ENCODE data around the gene CCDC171.

CCDC171 gene

DNA sequence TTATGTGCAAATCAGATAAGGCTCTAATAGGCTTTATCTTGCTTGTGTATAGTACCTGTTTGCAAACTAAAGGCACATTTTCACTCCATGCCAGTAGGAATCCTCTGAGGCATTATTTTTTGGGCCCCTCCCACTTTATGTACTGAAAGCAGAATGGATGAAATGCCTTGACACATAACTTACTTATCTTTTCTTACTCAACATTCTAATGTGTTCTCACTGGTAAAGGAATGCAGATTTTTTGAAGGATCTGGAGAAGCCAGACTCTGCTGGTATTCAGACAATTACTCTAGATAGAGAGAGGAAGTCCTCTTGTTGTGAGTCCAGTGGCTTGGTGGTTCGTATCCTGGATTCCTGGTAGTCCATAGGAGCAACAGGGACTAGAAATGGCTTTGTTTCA, 336.7 kb downstream of the CCDC171 start:
- DNase-seq: no peak

DNA sequence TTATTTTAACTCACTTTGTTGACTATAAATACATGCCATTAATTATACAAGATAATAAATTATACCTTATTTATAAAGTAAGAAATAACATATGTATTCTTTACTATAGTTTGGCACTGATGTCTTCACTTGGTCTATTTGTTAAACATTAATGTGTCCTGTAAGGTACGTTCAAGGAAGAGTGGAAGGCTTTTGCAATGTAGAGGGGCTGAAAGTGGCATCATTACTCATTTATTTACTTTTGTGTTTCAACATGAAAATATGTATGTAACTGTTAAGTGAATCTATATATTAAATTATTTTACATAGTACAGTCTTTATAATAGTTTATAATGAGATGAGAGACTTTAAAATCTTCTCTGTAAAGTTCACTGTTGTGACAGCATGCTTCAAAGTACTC, 348.7 kb downstream of the CCDC171 start:
- DNase-seq: no peak

DNA sequence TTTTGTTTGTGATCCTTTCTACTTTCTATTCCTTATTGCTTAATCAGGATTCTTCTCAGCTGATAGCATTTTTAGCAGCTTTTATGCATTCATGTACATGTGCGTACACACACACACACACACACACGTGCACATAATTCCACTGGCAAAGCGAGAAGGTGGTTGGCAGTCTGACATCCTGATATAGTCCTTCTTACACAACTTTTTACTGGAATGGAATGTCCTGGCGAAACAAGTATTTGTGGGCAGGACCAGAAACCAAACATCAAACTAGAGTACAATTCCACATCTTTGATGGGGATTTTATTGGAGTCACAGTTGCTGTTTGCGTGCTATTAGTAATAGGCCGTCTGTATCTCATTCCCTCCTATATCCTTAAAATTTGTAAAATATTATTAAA, 356.5 kb downstream of the CCDC171 start:
- DNase-seq: no peak

DNA sequence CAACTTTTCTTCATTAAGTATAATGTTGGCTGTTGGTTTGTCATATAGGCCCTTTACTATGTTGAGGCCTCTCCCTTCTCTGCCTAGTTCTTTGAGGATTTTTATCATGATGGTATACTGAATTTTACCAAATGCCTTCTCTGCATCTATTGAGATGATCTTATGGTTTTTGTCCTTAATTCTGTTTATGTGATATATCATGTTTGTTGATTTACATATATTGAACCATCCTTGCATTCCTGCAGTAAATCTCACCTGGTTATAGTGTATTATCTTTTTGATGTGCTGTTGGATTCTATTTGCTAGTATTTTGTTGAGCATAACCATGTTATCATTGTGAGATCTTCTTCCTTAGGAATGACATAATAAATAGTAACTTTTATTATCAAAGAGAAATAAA, 362.9 kb downstream of the CCDC171 start:
- DNase-seq: no peak

DNA sequence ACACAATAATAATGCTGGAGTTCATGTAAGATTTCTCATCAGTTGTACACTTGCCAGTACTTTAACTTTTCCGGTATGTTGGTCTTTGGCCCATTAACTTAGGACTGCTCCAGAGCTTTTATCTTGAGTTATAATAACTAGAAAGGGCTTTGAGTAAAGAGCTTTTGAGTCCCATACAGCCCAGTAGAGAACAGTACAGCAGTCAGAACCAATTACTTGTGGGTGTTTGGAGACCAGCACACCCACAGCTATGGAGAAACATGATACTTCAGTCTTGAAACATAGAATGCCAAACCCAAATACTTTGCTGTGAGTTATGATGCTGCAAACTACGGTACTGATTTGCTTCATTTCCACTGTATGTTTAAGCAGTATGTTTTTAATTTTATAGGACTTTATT, 374.3 kb downstream of the CCDC171 start:
- no peak for DNase-seq

DNA sequence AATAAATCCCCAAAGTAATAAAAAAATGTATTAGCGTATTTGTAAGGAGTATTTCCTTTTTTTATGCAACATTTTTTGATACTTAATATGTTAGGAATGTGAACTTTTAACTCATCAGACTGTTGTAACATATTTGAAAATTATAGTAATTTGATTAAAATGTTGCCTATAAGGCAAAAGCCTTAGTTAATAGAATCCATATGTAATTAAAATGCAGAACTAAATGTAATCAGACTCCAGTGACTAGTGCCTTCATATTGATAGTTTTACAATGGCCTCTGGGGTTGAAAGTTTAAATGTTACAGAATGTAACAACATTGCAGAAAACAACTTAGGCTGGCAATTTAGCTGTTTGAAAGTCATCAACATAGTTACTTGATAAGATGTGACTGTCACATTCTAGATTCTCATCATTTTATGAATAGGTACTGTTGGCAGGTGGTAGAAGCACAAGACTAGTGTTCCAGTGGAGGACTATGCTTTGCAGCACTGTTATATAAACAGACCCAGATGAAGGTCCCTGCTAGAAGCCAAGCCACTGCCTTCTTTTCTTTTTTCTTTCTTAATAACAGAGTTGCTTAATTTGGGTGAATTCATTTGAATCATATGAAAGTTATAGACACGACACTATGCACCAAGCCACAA, 382.9 kb downstream of the CCDC171 start:
- no peak for DNase-seq

DNA sequence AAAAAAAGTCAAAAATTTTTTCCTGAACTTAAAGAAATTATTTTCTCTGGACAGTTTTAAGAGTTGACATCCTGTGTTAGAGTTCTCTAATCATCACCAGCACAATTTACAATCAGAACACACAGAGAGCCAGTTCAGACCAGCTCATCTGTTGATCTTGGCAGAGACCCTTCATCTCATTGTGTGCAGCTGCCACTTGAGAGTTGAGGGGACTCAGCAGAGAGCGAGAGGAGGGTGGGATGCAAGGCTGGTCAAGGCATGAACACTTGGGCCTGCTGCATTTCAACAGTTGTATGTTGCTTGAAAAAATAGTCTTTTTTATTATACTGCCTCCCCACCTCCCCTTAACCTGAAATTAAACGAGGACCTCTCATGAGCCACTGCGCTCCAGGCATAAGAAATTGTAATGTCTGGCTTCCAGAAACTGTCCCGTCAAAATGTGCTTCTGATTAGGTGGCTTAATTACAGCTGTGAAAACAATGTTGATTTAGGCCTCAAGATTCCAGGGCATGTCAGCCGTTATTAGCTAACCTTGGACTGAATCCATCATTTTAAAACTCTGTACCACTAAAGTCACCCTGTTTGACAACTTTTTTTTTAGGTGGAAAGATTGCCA, 383.6 kb downstream of the CCDC171 start:
- DNase-seq: no peak

DNA sequence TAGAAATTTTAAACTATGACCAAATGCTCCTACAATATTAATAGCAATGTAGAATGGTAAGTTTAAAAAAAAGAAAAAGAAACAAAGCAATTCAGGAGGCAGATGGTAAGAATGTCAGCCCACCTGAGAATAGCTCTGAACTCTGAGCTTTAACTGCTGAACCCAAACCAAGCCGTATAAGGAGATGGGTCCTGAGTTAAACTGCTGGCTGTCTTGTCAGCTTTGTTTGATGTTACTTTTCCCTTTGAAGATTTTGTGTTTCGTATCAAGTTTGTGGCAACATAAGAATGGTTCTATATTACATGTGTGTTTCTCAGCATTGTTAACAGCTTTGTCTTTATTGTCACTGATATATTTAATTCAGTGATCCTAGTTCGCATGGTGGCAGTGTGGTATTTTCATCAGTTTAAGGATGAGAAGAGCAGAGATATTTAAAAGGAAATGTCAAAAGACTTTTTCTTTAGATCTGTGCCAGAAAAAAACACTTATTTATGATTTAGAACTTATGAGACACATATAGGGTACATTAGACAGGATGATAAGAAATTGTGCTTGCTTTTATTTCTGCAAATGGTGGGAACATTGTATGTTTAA, 390.1 kb downstream of the CCDC171 start:
- DNase-seq: no peak

DNA sequence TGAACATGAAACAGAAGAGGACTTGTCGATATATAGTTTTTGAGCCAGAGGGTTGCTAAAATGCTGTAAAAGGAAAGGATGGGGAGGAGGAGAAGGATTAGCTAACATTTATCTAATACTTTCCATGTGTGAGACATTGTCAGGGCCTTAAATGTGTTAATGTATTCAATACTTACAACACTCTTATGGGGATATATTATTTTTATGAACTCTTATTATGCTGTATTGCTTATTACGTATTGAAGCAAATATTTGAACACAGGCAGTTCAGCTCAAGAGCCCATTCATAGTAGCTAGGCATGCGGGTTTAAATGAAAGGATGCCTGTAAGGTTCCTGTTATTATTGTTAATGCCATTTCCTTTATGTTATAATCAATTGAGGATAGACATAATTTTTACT, 391.5 kb downstream of the CCDC171 start:
- no peak for DNase-seq

DNA sequence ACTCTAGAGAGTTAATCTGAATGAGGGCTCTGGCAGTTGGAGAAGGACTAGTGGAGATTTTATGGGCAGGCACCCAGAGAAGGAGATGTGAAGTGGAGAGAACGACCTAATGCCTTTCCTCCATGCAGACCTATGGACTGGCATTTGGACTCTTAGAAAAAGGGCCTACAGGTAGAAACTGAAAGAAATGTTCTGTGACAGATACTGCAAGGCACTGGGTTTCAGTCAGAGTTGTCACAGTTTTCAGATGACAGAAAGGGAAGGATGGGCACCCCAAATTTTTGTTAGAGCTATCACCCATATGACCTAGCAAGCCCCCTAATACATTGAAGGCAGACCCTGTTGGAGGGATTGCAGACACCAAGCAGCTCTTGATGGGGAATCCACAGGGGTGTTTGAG, 406.8 kb downstream of the CCDC171 start:
- no peak for DNase-seq

DNA sequence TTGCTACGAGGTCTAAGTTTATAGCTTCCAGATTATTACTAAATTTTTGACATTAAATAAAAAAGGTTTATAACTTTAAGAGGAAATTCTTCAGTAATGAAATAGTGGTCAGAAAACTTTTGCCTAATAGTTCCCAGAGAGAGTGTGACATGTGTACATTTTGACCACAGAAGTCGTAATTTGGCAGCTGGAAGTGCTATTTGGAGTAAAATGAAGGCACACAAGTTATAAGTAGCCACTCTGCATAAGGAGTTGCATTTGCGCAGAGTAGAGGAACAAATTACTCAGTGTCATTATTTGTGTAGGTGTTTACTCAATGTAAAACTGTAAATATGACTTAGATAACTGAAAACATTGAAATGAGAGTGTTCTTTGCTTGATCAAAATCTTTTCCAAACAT, 408.4 kb downstream of the CCDC171 start:
- DNase-seq: no peak

DNA sequence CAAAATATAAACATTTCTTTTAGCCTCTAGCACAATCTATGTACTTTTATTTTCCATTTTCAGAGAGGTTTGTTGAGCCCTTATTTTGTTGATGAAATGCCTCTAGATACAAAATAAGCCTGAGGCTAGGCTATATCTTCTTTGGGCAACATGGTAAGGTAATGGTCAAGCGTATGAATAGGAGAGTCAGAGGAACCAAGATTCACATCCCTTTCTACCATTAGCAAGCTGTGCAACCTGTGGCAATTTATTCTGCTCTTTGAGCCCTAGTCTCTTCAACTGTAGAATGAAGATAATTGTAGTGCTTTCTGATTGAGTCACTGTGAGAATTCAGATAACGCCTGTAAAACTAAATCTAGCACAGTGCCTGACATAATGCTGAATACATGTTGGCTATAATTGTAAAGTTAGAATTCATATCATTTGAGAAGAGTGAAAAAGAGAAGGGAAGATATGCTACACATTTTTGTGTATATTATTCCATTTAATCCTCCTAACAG, 412.5 kb downstream of the CCDC171 start:
- no peak for DNase-seq

DNA sequence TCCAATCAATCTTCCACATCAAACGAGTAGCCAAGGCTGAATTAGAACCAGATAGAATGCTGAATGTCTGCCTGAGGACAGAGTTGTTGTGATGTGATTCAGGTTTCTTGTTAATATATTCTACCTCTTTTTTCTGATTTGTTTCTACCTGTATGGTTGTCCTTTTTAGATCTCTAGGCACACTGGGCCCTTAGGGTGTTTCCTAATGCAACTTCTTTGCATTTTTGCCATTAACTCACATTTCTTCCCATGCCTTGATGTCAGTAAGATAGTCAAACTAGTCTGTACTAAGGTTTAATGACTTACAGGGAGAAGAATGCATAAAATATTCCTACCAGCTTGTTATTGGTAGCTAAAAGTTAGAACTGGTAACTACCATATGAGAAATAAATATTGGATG, 413.6 kb downstream of the CCDC171 start:
- no peak for DNase-seq

DNA sequence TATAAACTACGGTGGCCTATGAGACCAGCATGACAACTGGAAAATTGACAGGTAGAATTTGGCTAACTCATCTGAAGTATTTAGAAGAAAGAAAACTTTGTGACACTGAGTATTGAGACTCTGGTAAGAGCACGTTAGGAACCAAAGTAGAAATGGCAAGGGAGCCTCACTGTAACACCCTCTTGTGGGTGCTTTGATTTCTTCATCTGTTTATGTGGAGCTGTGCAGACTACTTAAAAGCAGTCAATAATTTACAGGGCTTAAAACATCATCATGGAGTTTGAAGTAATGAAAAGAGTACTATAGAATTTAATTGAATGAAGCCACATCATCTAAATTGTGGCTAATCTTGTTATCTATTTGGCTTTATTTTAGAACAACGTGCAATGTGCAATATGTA, 414.2 kb downstream of the CCDC171 start:
- no peak for DNase-seq

DNA sequence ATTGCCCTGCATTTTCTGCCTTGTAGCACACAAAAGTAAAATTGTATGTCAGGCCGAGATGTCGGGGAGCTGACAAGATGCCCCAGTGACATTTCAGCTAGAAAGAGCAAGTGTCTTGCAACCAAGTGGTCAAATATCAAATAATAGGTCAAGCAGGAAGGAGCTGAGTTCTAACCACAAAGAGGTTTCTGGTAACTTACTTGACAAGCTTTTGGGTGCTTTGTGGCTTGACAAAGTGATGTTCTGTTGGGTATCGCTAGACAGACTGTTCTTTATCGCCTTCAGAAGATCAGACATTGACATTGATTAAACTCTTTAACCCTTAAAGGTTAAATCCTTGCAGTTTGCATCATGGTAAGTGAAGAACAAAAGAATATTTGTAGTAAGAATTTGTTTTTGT, 419.9 kb downstream of the CCDC171 start:
- DNase-seq: no peak

DNA sequence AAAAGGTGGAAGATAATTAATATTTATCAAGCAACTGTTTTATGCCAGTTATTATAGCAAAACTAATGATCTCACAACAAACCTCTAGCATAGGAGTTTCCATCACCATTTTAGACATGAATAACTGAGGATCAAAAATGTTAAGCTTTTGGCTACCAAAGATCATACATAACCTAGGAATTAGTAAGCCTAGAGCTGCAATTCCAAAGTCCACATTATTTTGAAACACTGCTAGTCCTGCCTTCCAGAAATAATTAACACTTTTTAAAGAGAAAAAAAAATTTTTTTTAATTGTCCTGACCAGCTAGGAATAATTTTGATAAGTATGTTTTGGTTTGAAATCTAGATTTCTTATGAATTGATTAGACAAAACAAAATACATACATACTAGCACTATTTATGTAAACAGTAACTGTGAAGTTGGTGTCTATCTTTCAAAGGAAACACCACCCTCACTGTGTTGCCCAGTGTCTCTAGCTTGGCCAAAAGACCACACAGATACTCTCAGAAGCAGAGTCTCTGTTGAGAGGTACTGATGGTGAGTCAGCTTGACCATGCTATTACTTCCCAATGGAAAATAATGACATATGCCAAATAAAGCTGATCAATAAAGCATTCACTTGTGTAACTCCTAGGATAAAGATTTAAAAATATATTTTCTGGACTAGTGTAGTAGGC, 422.4 kb downstream of the CCDC171 start:
- no peak for DNase-seq

DNA sequence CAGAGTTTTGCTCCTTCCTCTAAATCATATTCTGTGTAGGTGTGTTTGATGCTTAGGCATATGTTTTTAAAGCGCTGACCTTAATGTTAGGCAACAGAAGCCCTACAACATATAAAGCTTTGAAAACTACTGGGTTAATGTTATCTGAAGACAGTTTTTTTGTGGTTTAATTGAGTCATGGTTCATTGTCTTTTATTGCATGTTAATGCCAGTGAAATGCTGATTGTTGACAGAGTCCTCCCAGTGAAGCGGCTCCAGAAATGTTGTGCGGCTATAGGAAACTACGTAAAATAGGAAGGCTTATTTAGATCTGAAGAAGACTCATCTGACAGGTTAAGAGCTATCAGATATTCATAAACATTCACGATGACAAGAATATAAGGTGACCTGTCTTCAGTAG, 424.6 kb downstream of the CCDC171 start:
- no peak for DNase-seq

DNA sequence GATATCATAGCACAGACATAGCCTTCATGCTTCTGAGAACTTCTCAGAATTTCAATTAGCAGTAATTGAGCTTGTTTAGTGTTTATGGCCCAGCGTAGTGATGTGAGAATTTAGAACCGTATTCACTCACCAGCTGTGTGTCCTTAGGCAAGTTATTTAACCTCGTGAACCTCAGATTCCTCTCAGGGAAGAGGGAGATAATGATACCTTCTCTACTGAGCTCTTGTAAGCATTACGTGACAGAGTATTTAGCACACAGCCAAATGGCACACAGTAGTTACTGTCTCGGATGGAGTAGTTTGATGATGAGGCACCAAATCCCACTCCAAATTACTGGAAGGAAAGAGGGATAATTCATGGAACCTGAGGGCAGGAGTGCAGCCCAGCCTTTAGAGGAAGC, 429.3 kb downstream of the CCDC171 start:
- DNase-seq: no peak

DNA sequence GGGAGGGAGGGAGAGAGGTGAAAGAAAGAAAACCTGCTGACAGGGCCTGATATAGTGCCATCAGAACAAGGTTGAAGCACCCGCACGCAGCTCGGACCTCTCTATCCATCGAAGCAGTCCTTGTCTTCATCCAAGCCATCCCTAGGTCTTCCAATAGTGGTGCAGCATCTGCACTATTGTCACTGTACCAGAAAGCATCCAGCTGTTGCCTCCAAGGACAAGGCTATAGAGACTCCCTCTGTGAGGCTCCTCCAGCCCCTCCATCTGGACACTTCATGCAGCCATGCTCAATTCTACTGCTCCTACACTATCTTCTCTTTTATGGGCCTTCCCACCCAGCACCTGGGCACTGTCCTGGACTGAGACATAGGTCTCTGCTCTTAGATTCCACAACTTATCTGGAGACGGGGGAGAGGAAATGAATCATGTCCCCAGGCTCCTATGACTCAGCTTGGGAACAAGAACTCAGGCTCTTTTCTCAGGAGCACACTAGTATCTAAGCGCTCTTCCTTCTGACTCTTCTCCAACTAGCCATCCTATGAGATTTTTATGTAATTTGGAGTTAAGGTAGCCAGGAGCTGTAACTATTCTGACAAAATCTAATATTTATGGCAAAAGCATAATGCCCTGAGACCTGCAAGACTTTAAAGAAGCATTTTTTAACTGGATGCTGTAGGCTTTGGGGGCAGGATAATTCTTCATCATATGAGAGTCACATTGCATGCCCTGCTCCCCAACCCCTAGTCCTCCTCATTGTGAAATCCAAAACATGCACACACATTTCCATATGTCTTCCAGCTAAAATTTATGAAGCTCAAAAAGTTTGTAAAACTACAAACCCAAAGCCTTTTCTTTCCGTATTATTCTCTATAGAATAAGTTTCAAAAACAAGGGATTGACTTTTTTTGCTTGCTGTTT, 446.8 kb downstream of the CCDC171 start:
- DNase-seq: no peak

DNA sequence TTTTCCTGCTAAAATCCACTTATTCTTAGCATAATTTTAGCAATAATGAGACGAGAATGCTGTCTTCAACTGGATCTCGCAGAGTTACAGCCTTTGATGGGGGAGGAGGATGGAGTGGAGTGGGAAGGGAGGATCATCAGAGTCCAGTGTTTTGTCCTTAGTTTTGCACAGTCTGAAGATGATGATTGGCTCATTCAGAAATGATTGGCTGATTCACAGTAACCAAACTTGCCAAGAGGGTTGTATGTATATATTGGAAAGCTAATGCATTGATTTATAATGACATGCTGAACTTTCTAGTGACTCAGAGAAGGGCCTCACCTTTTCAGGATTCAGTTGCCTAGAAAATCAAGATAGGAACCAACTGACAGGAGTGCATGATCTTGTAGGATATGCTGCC, 448.0 kb downstream of the CCDC171 start:
- no peak for DNase-seq

DNA sequence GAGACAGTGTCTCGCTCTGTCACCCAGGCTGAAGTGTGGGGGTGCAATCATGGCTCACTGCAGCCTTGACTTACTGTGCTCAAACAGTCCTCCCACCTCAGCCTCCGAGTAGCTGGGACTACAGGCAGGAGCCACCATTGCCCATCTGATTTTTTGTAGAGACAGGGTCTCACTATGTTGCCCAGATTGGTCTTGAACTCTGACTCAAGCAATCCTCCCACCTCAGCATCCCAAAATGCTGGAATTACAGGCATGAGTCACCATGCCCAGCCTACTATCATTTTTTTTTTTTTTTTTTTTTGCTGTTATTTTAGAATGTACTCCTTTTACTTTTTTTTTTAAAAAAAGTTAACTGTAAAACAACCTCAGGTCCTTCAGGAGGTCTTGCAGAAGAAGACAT, 449.0 kb downstream of the CCDC171 start:
- DNase-seq: no peak

DNA sequence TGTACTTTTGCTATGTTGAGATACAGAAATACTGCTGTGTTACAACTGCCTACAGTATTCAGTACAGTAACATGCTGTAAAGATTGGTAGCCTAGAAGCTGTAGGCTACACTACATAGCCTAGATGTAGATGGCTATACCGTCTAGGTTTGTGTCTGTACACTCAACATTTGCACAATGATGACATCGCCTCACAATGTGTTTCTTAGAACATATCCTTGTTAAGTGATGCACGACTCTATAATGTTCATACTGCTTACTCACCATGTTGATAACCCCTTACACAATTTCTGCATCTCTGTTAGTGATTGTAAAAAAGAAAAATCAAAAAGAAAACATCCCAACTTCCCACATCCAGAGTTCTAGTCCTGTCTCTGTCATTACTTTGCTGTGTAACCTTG, 450.0 kb downstream of the CCDC171 start:
- DNase-seq: no peak

DNA sequence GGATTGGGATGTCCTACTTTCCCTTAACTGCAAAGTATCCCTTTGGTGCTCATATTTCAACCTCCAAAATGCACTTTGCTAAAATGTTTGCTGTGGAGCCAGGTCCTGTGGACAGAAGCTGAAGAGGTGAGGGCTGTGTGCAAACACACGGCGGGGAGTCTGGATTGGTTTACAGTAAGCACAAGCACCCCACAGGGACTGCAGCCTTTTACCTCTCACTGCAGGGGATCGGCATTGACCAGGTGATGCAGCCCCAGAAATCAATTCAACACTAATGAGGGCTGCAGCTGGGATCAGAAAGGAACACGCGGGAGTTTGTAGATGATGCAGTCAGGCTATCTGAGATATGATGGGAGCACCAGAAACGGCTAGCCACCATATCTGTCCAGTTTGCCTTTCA, 450.9 kb downstream of the CCDC171 start:
- no peak for DNase-seq
